HEK293T (cell line): ENCODE results near the gene CNPY1.

ENCODE experiments used
- ARNT ChIP-seq: fragments of 450-650 bp; IDR thresholded peaks from 2 replicates; pipeline ENCODE4 v1.6.1; 2017; ENCODE audit warnings: mild to moderate bottlenecking
- BHLHE40 ChIP-seq: fragments of 450-650 bp; IDR thresholded peaks from 2 replicates; pipeline ENCODE4 v1.6.1; 2016; ENCODE audit warnings: mild to moderate bottlenecking, moderate library complexity, borderline replicate concordance
- CTBP1 ChIP-seq: fragments of 450-650 bp; IDR thresholded peaks from 2 replicates; pipeline ENCODE4 v1.6.1; 2016; ENCODE audit warnings: borderline replicate concordance
- ELF4 ChIP-seq: fragments of 450-650 bp; IDR thresholded peaks from 2 replicates; pipeline ENCODE4 v1.6.1; 2017; ENCODE audit warnings: antibody characterized with exemption
- FOXA1 ChIP-seq: fragments of 450-650 bp; IDR thresholded peaks from 2 replicates; pipeline ENCODE4 v1.6.1; 2016; ENCODE audit warnings: mild to moderate bottlenecking
- FOXK2 ChIP-seq: fragments of 450-650 bp; IDR thresholded peaks from 2 replicates; pipeline ENCODE4 v1.6.1; 2016; ENCODE audit warnings: mild to moderate bottlenecking
- FOXM1 ChIP-seq: fragments of 450-650 bp; IDR thresholded peaks from 2 replicates; pipeline ENCODE4 v1.6.1; 2017; ENCODE audit warnings: mild to moderate bottlenecking, borderline replicate concordance
- SP1 ChIP-seq: fragments of 450-650 bp; IDR thresholded peaks from 2 replicates; pipeline ENCODE4 v1.6.1; 2017
- SUZ12 ChIP-seq: fragments of 450-650 bp; IDR thresholded peaks from 2 replicates; pipeline ENCODE4 v1.6.1; 2016; ENCODE audit warnings: mild to moderate bottlenecking
- TARDBP ChIP-seq: fragments of 450-650 bp; IDR thresholded peaks from 2 replicates; pipeline ENCODE4 v1.6.1; 2016
- TF ChIP-seq, protein P1 (sequence below): fragments of 450-650 bp; IDR thresholded peaks from 2 replicates; pipeline ENCODE4 v1.6.1; 2016

DNA sequence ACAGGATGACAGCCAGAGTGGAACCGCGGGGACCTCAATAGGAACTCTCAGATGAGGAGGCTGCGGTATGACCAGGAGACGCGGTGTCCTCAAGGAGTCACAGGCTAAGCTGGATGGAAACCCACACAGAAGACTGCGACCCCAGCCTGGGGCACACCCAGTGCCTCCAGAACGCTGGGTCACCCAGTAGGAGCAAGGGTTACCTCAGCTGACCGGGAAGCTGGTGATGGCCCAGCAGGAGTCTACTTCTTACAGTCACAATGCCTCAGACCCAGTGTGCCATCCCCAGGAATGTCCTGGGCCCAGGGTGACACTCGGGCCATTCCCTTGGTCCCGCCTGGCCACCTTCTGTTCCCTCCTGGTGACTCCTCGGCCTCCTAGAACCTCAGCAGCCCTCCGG lies 29.9 kb downstream of the CNPY1 start:
- no peak for TF ChIP-seq SUZ12
- TF ChIP-seq FOXK2, result no peak
- TF ChIP-seq SP1, result no peak
- no peak for TF ChIP-seq FOXA1
- no peak for TF ChIP-seq ARNT
- TF ChIP-seq FOXM1, result no peak
- TF ChIP-seq, protein P1, sequence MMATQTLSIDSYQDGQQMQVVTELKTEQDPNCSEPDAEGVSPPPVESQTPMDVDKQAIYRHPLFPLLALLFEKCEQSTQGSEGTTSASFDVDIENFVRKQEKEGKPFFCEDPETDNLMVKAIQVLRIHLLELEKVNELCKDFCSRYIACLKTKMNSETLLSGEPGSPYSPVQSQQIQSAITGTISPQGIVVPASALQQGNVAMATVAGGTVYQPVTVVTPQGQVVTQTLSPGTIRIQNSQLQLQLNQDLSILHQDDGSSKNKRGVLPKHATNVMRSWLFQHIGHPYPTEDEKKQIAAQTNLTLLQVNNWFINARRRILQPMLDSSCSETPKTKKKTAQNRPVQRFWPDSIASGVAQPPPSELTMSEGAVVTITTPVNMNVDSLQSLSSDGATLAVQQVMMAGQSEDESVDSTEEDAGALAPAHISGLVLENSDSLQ, result no peak
- TF ChIP-seq TARDBP, result no peak
- no peak for TF ChIP-seq CTBP1
- no peak for TF ChIP-seq BHLHE40
- no peak for TF ChIP-seq ELF4
